HG03342 (cell line): ENCODE measurements around the gene MALL.
"Not testable (repeated sequence)": the region's sequence is repeated elsewhere in the genome, so short reads cannot be mapped to it uniquely, and the experiment has no call there.

Experiments
- ATAC-seq: cut with Tn5 transposase; IDR thresholded peaks from one replicate; pipeline ENCODE4 v1.9.1; 2021; ENCODE audit warnings: mild to moderate bottlenecking, moderate library complexity; ENCODE audit not compliant: unreplicated experiment

MALL gene

DNA sequence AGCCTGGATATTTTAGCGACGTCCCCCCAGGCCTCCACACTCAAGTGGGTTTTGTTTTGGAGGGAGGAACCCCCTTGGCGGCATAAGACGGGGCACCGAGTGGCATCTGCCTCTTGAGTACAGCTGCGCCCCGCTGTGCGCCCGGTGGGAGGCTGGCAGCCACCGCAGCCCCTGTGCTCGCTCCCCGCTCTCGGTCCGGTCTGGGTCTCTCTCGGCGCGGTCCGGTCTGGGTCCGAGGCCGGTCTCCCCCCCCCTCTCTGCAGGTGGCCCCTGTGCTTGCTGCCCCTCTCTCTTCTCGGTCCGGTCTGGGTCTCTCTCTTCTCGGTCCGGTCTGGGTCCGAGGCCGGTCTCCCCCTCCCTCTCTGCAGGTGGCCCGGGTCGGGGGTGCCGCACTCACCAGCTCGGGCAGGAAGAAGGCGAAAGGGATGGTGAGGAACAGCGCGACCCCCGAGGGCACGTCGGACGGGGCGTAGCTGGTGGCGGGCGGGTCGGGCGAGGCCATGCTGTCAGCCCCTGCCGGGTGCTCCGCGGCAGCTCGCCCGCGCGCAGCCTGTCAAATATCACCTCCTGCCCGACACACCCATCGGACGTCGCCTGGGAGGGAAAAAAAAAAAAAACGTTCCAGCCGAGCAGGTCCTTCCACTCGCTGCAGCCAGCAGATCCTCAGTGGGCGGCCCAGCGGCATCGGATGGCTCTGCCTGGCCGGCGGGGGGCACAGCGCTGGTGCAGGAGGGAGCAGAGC lies at the start of gene MALL:
MALL (minus strand) TSS at position 532 of the 742 bp plus-strand sequence; CDS start at position 502, 30 bp downstream.
- ATAC-seq, result no peak

DNA sequence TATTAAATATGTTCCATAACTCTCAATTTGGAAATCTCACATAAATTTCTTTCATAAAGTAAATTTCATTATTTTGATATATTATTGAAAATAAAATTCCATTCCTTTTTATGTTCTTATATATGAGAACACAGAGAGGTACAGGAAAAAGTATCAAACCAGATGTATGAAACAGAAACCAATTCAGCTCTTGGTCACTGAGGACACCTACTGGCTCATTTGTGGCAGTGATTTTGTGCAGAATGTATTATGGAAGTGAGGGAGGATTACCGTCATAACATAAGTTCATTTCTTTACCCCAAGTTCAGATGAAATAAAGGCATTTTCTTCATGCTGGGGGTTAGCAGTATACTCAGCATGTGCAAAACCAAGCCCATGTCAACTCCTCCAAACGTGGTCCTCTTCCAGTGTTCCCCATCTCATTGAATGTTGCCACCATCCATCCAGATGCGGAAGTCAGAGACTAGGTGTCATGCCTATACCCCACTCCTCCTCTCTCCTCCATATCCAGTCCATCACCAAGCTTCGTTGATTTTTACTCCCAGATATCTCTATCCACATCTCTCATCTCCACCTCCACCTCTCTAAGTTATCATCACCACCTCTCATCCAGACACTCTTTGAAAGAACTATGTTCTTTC lies 41.7 kb upstream of the MALL start:
- peak; percentile 83 for ATAC-seq

DNA sequence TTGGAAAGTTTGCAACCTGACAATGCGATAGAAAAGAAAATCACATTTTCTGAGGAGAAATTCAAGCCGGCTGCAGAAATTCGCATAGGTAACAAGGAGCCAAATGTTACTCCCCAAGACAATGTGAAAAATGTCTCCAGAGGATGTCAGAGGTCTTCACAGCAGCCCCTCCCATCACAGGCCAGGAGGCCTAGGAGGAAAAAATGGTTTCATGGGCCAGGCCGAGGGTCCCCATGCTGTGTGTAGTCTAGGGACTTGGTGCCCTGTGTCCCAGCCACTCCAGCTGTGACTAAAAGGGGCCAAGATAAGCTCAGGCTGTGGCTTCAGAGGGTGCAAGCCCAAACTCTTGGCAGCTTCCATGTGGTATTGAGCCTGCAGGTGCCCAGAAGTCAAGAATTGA lies 39.2 kb upstream of the MALL start:
- ATAC-seq, result not testable (repeated sequence)

DNA sequence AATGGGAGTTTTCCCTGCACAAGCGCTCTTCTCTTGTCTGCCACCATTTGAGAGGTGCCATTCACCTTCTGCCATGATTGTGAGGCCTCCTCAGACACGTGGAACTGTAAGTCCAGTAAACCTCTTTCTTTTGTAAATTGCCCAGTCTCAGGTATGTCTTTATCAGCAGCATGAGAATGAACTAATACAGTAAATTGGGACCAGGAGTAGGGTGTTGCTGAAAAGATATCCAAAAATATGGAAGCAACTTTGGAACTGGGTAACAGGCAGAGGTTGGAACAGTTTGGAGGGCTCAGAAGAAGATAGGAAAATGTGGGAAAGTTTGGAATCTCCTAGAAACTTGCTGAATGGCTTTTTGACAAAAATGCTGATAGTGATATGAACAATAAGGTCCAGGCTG lies 38.6 kb upstream of the MALL start:
- ATAC-seq, result not testable (repeated sequence)

DNA sequence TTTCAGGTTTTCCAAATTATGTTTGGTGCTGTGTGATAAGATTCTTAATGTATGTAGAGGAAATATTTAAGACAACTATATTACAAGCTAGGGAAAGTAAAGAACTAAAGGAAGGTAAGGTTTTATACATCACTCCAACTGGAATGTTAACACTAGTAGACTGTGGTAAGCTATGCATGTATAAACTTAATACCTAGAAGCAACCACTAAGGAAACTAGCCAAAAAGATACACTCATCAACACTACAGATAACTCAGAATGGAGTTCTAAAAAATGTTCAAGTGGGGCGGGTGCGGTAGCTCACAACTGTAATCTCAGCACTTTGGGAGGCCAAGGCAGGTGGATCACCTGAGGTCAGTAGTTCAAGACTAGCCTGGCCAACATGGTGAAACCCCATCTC lies 37.8 kb upstream of the MALL start:
- ATAC-seq, result no peak

DNA sequence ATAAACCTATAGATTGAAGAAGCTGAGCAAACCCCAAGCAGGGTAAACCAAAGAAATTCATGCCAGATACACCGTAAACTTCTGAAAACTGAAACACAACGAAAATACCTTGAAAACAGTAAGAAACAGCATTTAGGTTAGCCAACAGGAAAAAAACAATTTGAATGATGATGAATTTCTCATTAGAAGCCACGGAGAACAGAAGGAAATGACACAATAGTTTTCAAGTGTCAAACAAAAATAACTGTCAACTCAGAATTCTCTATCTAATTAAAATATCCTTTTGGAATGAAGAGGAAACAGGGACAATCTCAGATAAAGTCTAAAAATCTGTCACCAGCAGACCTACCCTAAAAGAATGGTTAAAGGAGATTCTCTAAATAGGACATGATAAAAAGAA lies 37.3 kb upstream of the MALL start:
- no peak for ATAC-seq

DNA sequence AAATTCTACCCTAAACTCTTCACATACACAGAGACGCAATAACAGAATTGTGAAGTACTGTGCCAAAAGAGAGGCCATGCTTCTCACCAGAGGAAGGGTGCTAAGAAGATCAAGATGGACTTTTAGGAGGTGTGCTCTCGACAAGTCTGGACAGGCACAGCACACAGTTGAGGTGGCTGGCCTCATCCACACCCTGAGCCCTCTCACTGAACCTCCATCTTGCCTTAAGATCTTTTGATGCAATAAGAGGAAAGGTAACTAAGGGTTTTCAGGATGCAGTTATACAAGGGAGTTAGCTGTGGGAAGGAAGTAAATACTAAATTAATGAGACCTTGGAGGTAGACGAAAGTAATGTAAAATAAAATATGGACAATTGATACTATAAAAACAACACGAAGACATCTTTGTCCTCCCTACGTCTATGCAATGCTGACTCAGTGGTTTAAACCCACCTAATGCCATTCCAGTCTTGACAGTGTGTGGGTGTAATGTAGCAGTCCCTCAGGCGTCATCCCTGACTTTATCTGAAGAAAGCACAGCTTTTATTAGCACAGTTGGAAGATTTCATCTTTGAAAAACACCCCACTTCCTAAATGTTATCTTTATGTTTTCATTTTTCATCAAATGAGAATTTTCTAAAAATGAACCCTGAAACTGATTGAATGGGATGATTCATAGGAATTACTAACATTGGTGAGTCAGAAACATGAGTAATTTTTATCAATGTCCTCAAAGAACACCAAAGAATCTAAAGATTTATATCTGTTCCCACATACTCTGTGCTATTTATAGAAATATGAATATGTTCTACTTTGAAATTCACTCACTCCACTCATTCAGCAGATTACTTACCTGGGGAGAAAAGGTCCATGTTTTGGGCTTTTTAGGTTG lies 34.0 kb upstream of the MALL start:
- no peak for ATAC-seq

DNA sequence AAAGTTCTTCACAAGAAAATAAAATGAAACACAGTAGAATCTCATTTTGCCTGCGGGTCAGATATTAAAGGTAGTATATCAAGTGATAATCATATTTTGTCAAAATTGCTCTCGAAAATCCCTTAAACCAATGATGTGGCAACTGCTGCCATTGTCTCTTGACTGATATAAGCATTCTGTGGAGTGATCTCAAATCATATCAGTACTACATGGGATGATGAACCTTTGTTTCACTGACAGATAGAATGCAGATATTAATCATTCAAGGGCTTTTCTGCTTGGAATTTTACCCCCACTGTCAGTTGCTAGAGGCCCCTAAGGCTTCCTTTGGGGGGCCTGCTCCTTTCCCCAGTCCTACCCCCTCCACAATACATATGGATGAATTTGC lies 31.3 kb upstream of the MALL start:
- ATAC-seq, result no peak

DNA sequence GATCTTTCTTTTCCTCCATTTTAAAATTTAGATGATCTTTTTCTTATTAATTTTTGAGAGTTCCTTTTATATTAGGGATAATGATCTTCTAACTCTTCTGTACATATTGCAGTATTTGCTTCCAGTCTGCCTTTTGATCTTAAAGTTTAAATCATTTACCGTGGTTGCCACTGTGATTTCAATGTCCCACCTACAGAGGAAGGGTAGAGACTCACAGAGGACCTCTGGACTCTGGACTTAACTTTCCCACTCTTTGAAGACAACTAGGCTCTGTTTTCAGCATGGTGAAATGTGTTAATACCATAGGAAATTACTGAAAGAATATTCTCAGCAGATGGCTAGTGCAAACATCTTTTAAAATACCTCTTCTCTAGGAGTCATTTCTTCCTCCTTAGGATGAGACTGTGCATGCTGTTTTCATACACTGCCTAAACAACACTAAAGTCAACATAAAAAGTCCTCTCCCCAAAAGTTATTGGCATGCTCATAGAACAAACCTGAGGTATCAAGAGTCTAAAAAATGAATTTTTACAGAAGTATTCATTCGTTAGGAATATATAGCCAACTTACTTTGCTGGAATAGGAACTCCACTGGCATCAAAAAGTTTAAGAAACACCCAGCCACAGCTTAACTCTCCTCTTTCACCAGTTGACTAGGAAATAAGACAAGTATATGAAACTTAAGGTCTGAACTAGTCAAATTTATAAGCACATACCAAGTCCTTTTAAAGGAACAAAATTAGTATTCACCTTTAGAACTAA lies 30.7 kb upstream of the MALL start:
- ATAC-seq, result no peak

DNA sequence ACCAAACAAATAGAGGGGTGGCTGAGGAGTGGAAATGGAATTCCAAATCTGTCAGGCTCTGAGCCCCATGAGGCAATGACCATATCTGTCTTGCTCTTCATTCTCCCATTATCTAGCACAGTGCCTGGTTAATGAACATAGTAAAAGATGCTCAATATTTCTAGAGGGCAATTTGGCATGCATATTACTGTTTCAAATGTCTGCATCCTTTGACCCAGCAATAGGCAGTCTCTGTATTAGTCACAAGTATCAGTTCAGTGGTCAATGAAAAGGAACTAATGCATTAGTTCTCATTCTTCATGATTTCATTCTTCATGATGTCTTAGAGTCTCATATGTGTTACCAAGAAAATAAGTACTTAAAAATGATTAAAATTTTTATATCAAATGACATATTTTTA lies 28.4 kb upstream of the MALL start:
- peak; percentile 64 for ATAC-seq

DNA sequence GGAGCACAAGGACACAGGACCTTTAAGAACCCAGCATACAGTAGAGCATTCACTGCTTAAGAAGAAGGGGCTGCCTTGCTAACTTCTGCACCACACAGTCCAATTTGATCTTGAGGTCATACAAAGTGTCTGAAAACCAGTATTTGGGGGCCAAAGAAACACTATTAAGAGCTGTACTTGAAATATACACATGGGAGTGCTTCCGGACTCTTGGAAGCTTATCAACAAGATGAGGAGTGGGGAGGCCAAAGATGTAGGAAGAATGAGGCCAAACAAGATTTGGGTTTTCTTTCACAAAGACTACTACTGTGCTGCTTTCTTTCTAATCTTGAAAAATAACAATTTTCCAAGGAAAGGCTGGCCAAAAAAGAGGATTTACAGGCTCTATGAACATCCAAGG lies 24.8 kb upstream of the MALL start:
- ATAC-seq, result no peak

DNA sequence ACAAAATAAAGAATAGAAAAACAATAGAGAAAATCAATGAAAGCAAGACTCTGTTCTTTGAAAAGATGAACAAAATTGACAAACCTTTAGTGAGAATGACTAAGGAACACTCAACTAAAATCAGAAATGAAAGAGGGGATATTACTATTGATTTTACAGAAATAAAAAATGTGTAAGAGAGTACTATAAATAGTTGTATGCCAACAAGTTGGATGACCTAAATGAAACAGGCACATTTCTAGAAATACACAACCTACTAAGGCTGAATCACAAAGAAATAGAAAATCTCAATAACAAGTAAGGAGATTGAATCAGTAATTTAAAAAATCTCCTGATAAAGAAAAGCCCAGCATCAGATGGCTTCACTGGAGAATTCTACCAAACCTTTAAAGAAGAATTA lies 18.4 kb upstream of the MALL start:
- ATAC-seq, result no peak

DNA sequence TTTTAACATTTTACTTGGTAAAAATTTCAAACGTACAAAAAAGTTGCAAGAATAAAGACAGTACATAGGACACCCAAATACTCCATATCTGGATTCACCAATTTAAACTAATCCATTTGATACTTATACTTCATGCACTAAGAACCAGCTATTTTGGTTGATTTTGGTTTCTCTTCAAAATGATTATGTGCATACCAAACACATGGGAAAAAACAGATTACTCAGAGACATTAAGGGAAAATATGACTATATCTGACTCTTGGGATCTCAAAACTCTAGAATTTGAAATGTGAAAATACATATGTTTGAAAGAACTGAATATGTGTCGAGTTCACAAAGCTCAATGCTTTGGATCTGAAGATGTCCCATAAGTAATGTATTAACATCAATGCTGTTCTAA lies 15.5 kb upstream of the MALL start:
- ATAC-seq, result no peak

DNA sequence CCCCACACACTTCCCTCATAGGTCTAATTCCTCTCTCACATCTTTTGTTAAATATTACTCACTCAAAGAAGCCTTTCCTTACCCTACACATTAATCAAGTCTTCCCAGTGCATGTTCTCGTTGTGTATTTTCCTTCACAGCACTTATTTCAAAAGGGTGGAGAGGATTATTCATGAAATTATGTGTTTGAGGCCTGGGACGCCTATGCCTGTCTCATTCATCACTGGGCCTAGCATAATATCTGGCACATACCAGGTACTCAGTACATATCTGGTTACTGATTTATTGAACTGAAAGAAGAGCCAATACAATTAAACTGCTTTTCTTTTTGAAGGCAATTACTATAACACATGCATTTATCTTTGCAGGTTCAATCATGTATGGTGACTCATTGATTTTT lies 15.1 kb upstream of the MALL start:
- no peak for ATAC-seq

DNA sequence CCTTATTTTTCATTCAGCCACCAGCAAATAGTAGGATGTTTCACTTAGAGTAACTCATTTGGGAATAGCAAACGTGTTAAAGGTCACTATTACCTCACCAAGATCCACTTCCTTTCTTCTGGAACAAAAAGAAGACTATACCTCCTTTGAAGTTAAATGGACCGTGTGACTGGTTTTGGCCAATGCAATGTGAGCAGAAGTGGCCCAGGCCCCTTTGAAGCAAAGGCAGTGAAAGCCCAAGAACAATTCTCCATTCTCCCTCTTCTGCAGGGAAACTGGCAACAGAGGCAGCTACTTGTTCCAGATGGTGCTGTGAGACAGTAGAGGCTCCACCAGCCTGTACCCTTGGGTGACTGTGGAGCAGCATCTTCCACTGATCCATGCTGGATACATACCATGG lies 11.3 kb upstream of the MALL start:
- no peak for ATAC-seq

DNA sequence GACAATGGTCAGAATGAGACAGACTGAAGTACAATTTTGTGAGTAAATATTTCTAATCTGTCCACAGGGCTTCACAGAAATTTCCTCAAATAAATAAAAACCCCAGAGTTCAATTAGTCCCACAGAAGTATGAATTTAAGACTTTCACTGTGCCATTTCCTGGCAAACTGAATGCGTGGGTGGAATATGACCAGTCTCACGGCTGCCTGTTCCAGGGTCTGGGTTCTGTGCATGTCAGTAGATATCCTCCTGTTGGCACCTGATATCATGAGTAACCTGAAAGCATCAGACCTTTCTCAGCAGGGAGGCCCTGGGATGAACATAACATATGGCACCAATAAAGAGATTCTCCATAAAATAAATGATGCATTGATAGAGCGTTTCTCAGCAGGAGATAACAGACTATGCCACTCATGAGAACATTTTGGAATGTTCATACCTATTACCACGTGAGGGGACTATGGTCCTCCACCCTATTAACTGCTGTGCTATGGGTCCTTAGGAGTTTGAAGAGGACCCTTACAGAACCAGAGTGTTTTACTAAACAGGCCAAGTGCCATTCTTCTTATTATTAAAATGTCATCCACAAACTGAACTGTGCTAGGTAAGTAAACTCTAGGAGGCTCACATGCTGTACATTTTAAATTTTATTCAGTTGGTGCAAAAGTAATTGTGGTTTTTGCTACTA lies 10.6 kb upstream of the MALL start:
- no peak for ATAC-seq

DNA sequence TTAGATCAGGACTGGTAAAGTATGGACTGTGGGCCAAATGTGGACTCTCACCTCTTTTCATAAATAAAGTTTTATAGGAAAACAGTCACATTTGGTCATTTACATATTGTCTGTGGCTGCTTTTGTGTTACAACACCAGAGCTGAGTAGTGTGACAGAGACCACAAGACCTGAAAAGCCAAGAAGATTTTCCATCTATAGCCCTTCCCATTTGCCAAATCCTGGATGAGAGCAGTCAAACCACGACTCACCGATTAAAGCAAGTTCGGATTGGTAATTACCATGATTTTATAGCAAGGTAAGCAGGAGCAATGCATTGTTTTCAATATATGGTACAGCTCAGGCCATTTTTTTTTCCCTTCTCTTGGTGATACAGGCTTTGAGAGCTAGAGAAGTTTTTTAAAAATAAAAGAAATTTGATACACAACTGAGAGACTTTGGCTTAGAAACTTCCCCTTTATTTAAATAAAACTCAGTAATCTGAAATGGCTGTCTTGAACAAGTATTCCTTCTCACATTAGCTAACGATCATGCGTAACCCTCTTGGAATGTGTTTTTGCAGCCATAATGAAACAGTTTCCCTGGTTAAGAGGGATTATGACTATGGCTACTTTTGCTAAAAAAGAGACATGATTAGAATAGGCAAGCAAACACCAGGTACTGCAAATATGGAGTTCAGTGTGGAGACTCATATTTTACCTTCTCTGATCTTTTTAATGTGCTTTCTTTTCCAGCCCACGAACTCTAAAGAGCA lies 9.5 kb upstream of the MALL start:
- no peak for ATAC-seq

DNA sequence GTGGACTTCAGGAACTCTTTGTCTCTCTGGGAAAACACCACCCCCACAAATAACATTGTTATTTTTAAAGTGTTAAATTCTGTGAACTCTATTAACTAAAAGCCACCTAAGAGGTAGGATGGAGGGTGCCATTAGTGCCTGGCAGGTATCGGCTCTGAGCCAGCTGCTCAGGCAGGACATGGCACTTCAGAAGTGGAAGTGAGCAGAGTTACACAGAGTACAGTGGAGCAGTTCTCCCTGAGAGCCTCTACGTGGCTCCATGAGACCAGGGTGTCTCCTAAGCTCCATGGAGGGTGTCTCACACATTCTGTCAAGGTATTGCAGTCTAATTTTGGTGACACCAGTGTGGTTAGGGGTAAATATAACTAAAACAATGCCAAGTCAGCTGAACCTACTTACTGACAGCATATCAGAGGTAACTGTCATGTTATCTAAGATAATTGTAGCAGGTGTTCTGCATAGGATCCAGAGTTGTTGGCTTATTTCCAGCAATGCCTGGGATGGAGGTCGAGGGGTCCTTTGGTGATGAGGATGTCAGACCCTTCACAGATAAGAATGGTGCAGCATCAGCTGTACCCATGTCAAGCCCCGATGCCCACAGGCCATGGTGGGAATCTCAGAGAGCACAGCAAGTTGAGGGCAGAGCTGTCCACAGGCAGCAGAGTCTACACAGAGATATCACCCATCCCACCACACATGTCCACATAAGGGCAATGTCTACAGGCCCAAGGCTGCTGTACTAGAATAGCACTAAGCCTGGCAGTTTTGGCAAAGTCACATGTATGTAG lies 8.6 kb upstream of the MALL start:
- ATAC-seq, result no peak

DNA sequence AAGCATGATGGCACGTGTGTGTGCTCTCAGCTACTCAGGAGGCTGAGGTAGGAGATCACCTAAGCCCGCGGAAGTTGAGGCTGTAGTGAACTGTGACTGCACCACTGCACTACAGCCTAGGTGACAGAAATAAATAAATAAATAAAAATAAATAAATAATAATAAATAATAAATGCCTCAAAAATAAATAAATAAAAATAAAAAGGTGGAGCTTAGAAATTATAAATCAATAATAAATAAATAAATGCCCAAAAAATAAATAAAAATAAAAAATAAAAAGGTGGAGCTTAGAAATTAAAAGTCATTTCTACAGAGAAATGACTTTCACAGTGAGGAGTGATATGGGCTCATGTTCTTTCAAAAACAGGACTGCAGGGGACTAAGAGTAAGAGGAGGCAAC lies 6.0 kb upstream of the MALL start:
- ATAC-seq, result no peak
